T-cell (primary cell): Measurements from ENCODE around the gene SIRT6. TPM values are rescaled to one million over a fixed set of nuclear protein-coding genes. Genes with fewer than 3 reads are reported as not detected.
"Not testable (repeated sequence)": the region's sequence is repeated elsewhere in the genome, so short reads cannot be mapped to it uniquely, and the experiment has no call there.

Experiments used
- ATAC-seq, 4 experiments: fragments of 200-7000 bp in 3 of 4; fragments of 150-1000 bp in 1 of 4; cut with Tn5 transposase; replicated peaks in 1 of 4; 1 replicate in 3 of 4; 2 replicates in 1 of 4; pipeline ENCODE4 v1.10.0; 2021; ENCODE audit warnings: moderate library complexity in 3 of 4, mild to moderate bottlenecking in 2 of 4, moderate number of reproducible peaks in 1 of 4
- CTCF ChIA-PET, 2 donors: fragments of 300-600 bp; sonication (Branson Sonifier 250); formaldehyde crosslinking; loops; one replicate each; lab custom pipeline; 2022; ENCODE audit warnings: antibody characterized with exemption in 2 of 2; lab: Charles Lee
- POLR2A ChIA-PET, 2 donors: fragments of 300-600 bp; sonication (Branson Sonifier 250); formaldehyde crosslinking; loops; one replicate each; lab custom pipeline; 2022; ENCODE audit warnings: antibody characterized with exemption in 2 of 2; lab: Charles Lee
- DNase-seq, 35 experiments: peaks; one replicate each; pipeline versions ENCODE4 v3.0.0 to v3.0.0-alpha.2; 2013 to 2023
- H3K27ac ChIP-seq: one replicate; pipeline ENCODE4 v1.5.1; 2013; ENCODE audit warnings: low read length
- H3K27me3 ChIP-seq, 2 experiments: replicated peaks in 1 of 2; 1 replicate in 1 of 2; 2 replicates in 1 of 2; pipeline versions ENCODE4 v1.6.1 to v1.7.0; 2013; ENCODE audit warnings: low read length in 1 of 2, mixed read lengths in 1 of 2; ENCODE audit not compliant: control insufficient read depth in 2 of 2, insufficient read depth in 2 of 2; ENCODE audit errors: extremely low read depth in 1 of 2
- H3K36me3 ChIP-seq, 2 donors: 1 replicate in 1 of 2; 2 replicates in 1 of 2; pipeline versions ENCODE4 v1.6.1 to v1.7.0; 2013; ENCODE audit warnings: low read length in 1 of 2; ENCODE audit not compliant: control insufficient read depth in 2 of 2, insufficient read depth in 1 of 2; ENCODE audit errors: extremely low read depth in 1 of 2
- H3K4me1 ChIP-seq, 2 experiments: 1 replicate in 1 of 2; 2 replicates in 1 of 2; pipeline versions ENCODE4 v1.6.1 to v1.7.0; 2013; ENCODE audit warnings: low read length in 2 of 2, mixed read lengths in 1 of 2; ENCODE audit not compliant: insufficient read depth in 2 of 2, control insufficient read depth in 1 of 2; ENCODE audit errors: extremely low read depth in 1 of 2
- H3K4me3 ChIP-seq, 2 donors: 1 replicate in 1 of 2; 2 replicates in 1 of 2; pipeline versions ENCODE4 v1.5.1 to v1.7.0; 2013; ENCODE audit warnings: mild to moderate bottlenecking in 2 of 2, low read length in 1 of 2, moderate library complexity in 1 of 2; ENCODE audit not compliant: control insufficient read depth in 1 of 2; ENCODE audit errors: extremely low read depth in 1 of 2
- H3K9me3 ChIP-seq: 2 replicates; pipeline ENCODE4 v1.7.0; 2013
- H3K27ac Mint-ChIP-seq, 2 donors: one replicate each; pipeline ENCODE4 v1.8.0; 2020 to 2021; ENCODE audit warnings: mild to moderate bottlenecking in 2 of 2, mixed read lengths in 2 of 2
- H3K27me3 Mint-ChIP-seq, 2 donors: one replicate each; pipeline ENCODE4 v1.8.0; 2021 to 2022; ENCODE audit warnings: mixed read lengths in 2 of 2
- H3K36me3 Mint-ChIP-seq: one replicate; pipeline ENCODE4 v1.8.0; 2021; ENCODE audit warnings: mixed read lengths
- H3K4me1 Mint-ChIP-seq, 3 donors: one replicate each; pipeline ENCODE4 v1.8.0; 2020 to 2022; ENCODE audit warnings: mixed read lengths in 3 of 3, mild to moderate bottlenecking in 1 of 3
- H3K4me3 Mint-ChIP-seq, 3 donors: one replicate each; pipeline ENCODE4 v1.8.0; 2020 to 2022; ENCODE audit warnings: mild to moderate bottlenecking in 3 of 3, mixed read lengths in 3 of 3, moderate library complexity in 3 of 3
- H3K9me3 Mint-ChIP-seq, 3 donors: one replicate each; pipeline ENCODE4 v1.8.0; 2020 to 2022; ENCODE audit warnings: mixed read lengths in 3 of 3
- WGBS: methylation state at CpG from one replicate; pipeline ENCODE4 v1.1.5; 2013; ENCODE audit warnings: missing lambda C conversion rate; ENCODE audit not compliant: insufficient coverage; 5-methylcytosine and 5-hydroxymethylcytosine counted together
- total RNA-seq, 35 experiments: library from RNA in 6 of 35; stranded (reverse) in 6 of 35; fragments of 120-200 nt in 1 of 35; gene quantifications; one replicate each; pipeline versions ENCODE4 v1.2.1 to v1.2.4 and lab custom pipeline; 2013 to 2026

SIRT6 gene
- 10 to 100 TPM; 19.9 to 35.7 (median 30.0) TPM for total RNA-seq
- total RNA-seq (2013), result 9.4 TPM
- total RNA-seq (lab: John Stamatoyannopoulos, UW), result 7.1 to 26.8 (median 12.7) reads per million in 29 experiments

- peak within 1 kb of the TSS; percentile 92 for H3K27ac Mint-ChIP-seq
- under 1% methylated on average over 57 of the region's 58 CpGs for WGBS
- peak within 1 kb of the TSS; percentile 93 to 99 (median 95) for H3K4me3 Mint-ChIP-seq
- DNase-seq, result peak; percentile 87 to 98 (median 95)
- Histone ChIP-seq H3K27ac (peak within 1 kb of the TSS; percentile 73), H3K9me3 (no peaks in the 10 kb centered on the region), H3K27me3 (peaks cover 0 to 16% of the 10 kb centered on the region in 2 experiments), H3K4me1 (peaks cover 16 to 31% of the 10 kb centered on the region in 2 experiments), H3K36me3 (peaks cover under 1 to 14% of the 10 kb centered on the region in 2 donors), H3K4me3 (peak within 1 kb of the TSS; percentile 79 to 93)
- H3K36me3 Mint-ChIP-seq, result peaks cover 9% of the 10 kb centered on the region
- POLR2A ChIA-PET, result interaction anchor here in 1 of 2 donors (1.0 kb wide), 1 partner anchor 204 kb away, joined by 5 read pairs; no protein-coding TSS in a partner anchor
- no peaks in the 10 kb centered on the region for H3K9me3 Mint-ChIP-seq
- CTCF ChIA-PET, result no interaction called here
- no peaks in the 10 kb centered on the region for H3K27me3 Mint-ChIP-seq
- H3K4me1 Mint-ChIP-seq, result peaks cover 26 to 37% (median 37%) of the 10 kb centered on the region in 3 donors
- peak; percentile 90 to 92 (median 90) for ATAC-seq
These were observed at the start of gene SIRT6, which contains the start of gene ANKRD24 for GRCh38 chr19:4182084-4182810. TSS of gene SIRT6 (minus strand) at chr19:4182563. CDS start at chr19:4182539, 24 bp downstream. TSS of gene ANKRD24 (plus strand) at chr19:4182689. CDS start at chr19:4186426, 3,737 bp downstream.

- H3K36me3 Mint-ChIP-seq, ATAC-seq, H3K4me3 Mint-ChIP-seq, H3K36me3 ChIP-seq, H3K4me3 ChIP-seq, H3K9me3 ChIP-seq, DNase-seq, H3K9me3 Mint-ChIP-seq, H3K27ac ChIP-seq, H3K4me1 Mint-ChIP-seq, H3K4me1 ChIP-seq, POLR2A ChIA-PET, H3K27ac Mint-ChIP-seq: not testable (repeated sequence)
- CTCF ChIA-PET, result interaction anchor here (0.5 to 0.7 kb wide), 8 partner anchors 15 to 370 kb away, joined by 3 to 9 read pairs (median 4); partner anchors contain the start of gene YJU2 (in 1 of the 2)
- peaks cover 3 to 71% of the 10 kb centered on the region in 2 experiments for H3K27me3 ChIP-seq
- H3K27me3 Mint-ChIP-seq, result peaks cover 10 to 32% of the 10 kb centered on the region in 2 donors
- WGBS, result no CpG with 5 or more reads among the region's 5 CpGs
These were observed 49.8 kb upstream of the SIRT6 start for GRCh38 chr19:4232139-4232538.

- H3K27me3 Mint-ChIP-seq, result peaks cover 11 to 32% of the 10 kb centered on the region in 2 donors
- H3K9me3 ChIP-seq, H3K4me3 ChIP-seq, H3K36me3 ChIP-seq, H3K9me3 Mint-ChIP-seq, H3K27ac ChIP-seq, POLR2A ChIA-PET, DNase-seq, H3K4me1 ChIP-seq, H3K36me3 Mint-ChIP-seq, H3K4me3 Mint-ChIP-seq, H3K4me1 Mint-ChIP-seq, H3K27ac Mint-ChIP-seq, ATAC-seq: not testable (repeated sequence)
- CTCF ChIA-PET, result interaction anchor here in 1 of 2 donors (0.5 to 0.7 kb wide), 2 partner anchors 95 to 233 kb away, joined by 3 to 5 read pairs; no protein-coding TSS in a partner anchor
- H3K27me3 ChIP-seq, result peaks cover 3 to 70% of the 10 kb centered on the region in 2 experiments
- WGBS, result 91% methylated on average over 5 of the region's 6 CpGs
These were observed 49.2 kb upstream of the SIRT6 start for GRCh38 chr19:4231521-4231920.

- CTCF ChIA-PET, H3K9me3 ChIP-seq, POLR2A ChIA-PET, ATAC-seq, H3K4me1 Mint-ChIP-seq, H3K27ac ChIP-seq, H3K27ac Mint-ChIP-seq, H3K4me3 Mint-ChIP-seq, H3K9me3 Mint-ChIP-seq, H3K36me3 Mint-ChIP-seq, DNase-seq, H3K36me3 ChIP-seq, H3K4me1 ChIP-seq, H3K4me3 ChIP-seq: not testable (repeated sequence)
- H3K27me3 Mint-ChIP-seq, result peaks cover 15 to 32% of the 10 kb centered on the region in 2 donors
- WGBS, result 94% methylated on average over 3 of the region's 6 CpGs
- H3K27me3 ChIP-seq, result peaks cover 3 to 66% of the 10 kb centered on the region in 2 experiments
These were observed 47.9 kb upstream of the SIRT6 start for GRCh38 chr19:4230237-4230636.

- DNase-seq (peak in 2 of 35 experiments; percentile 9 to 25), ATAC-seq (peak in 2 of 4 experiments; percentile 13 to 28)
- Histone ChIP-seq H3K27me3 (peaks cover 3 to 60% of the 10 kb centered on the region in 2 experiments), H3K4me1 (peaks cover 0 to 8% of the 10 kb centered on the region in 2 experiments), H3K27ac (no peak within 1 kb of the TSS), H3K9me3 (no peaks in the 10 kb centered on the region), H3K36me3 (no peaks in the 10 kb centered on the region), H3K4me3 (no peak within 1 kb of the TSS)
- H3K9me3 Mint-ChIP-seq, result no peaks in the 10 kb centered on the region
- ChIA-PET CTCF (no interaction called here), POLR2A (no interaction called here)
- H3K4me3 Mint-ChIP-seq, result no peak within 1 kb of the TSS
- WGBS, result 10% methylated on average over 8 of the region's 19 CpGs
- H3K27ac Mint-ChIP-seq, result no peak within 1 kb of the TSS
- peaks cover 0 to 3% (median 0%) of the 10 kb centered on the region in 3 donors for H3K4me1 Mint-ChIP-seq
- peaks cover 14 to 28% of the 10 kb centered on the region in 2 donors for H3K27me3 Mint-ChIP-seq
- H3K36me3 Mint-ChIP-seq, result no peaks in the 10 kb centered on the region
These were observed 47.0 kb upstream of the SIRT6 start, which contains the start of gene EBI3 for GRCh38 chr19:4229179-4229931. TSS of gene EBI3 (plus strand) at chr19:4229523. CDS start at chr19:4229551, 28 bp downstream.

GRCh38 chr19:4228765-4229178, 46.4 kb upstream of the SIRT6 start:
- Histone ChIP-seq H3K4me1 (peaks cover 0 to 8% of the 10 kb centered on the region in 2 experiments), H3K4me3 (no peak overlapping the region), H3K9me3 (no peaks in the 10 kb centered on the region), H3K27me3 (peaks cover 3 to 56% of the 10 kb centered on the region in 2 experiments), H3K27ac (no peak overlapping the region), H3K36me3 (no peaks in the 10 kb centered on the region)
- 59% methylated on average over 2 of the region's 2 CpGs for WGBS
- POLR2A ChIA-PET, result no interaction called here
- peaks cover 0 to 3% (median 0%) of the 10 kb centered on the region in 3 donors for H3K4me1 Mint-ChIP-seq
- H3K36me3 Mint-ChIP-seq, result no peaks in the 10 kb centered on the region
- no peak overlapping the region for H3K27ac Mint-ChIP-seq
- no peaks in the 10 kb centered on the region for H3K9me3 Mint-ChIP-seq
- peaks cover 11 to 26% of the 10 kb centered on the region in 2 donors for H3K27me3 Mint-ChIP-seq
- CTCF ChIA-PET, result no interaction called here
- H3K4me3 Mint-ChIP-seq, result no peak overlapping the region
- ATAC-seq, result no peak
- no peak for DNase-seq
